NCI-H146 treated with DMSO at 0.1 percent for 48 hours (cell line): Measurements from ENCODE around the gene LAMB4.
A peak's percentile ranks its signal among the peaks of the same experiment; 100 is the strongest.
"Not testable (repeated sequence)": the region's sequence is repeated elsewhere in the genome, so short reads cannot be mapped to it uniquely, and the experiment has no call there.

Source experiments
- DNase-seq: peaks from one replicate; lab custom pipeline; 2025; ENCODE audit not compliant: unreplicated experiment; lab: John Stamatoyannopoulos, UW

The LAMB4 gene

DNA sequence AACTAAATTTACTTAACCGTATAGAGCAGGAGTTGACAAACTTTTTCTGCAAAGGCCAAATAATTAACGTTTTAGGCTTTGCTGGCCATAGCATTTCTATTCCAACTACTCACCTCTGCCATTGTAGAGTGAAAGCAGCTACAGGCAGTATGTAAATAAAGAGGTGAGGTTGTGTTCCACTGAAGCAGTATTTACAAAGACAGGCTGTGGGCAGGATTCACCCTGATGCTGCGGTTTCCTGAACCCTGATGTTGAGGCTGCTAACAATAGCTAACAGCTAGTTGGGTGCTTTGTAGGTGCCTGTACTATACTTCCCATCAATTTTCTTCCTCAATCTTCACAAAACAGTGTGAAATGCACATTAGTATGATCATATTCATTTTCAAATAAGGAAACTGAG is 80.2 kb downstream of the LAMB4 start:
- no peak for DNase-seq

DNA sequence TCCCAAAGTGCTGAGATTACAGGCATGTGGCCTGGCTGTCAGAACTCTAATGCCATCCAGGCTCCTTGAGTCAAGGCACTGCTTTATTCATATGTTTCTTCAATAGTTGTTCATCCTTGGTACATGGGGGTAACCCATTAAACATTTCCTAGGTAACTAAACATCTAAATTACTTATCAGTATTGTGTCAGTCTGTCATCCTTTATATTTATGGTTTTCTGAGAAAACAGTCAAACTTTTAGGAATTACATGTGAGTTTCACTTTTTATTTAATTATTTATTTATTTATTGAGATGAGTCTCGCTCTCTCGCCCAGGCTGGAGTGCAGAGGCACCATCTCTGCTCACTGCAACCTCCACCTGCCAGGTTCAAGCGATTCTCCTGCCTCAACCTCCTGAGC is 81.7 kb downstream of the LAMB4 start:
- DNase-seq = no peak

DNA sequence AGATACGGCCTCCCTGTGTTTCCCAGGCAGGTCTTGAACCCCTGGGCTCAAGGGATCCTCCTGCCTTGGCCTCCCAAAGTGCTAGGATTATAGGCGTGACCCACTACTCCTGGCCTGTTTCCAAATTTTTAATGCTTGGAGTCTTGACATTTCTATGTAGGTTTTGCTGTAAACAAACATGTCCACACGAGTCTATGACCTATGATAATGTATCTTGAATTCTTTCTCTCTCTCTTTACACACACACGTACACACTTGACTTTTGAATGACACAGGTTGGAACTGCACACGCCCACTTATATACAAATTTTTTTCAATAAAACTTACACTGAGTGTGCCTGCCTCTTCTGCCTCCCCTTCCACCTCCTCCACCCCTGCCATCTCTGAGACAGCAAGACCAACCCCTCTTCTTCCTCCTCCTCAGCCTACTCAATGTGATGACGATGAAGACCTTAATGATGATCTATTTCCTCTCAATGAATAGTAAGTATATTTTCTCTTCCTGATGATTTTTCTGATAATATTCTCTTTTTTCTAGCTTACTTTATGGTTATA is 83.1 kb downstream of the LAMB4 start:
- DNase-seq = no peak

DNA sequence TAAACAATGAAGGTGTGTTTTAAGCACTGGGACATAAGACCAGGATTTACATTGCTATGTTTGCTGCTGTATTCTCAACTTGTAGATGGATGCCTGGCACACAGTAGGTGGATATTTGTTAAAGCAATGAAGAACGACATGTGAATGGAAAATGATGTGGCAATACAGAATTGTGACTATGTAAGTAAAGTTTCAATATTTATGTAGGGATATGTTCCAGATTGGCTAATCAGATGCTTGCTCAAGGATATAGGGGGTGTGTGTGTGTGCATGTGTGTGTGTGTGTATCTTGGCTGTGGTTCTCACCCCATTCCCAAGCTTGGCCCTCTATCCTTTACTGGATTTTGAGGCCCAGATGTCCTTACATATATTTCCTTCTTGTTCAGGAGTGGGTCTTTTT is 84.5 kb downstream of the LAMB4 start:
- no peak for DNase-seq

DNA sequence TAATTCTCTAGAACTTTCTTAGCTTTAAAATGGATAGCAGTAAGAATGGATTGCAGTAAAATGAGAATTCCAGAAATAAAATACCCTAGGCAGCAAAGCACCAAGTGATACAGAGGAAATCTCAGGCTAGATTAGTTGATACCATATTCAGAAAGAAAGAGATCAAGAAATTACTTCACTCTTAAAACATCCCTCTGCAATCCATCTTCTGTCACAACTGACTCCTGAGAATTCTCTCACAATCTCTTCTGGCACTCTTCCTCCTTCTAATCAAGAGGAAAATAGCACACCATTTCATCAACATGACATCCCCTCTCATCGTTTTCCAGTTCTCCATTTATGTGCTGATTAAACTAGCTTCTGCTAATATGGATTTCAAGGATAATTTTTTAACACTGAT is 85.0 kb downstream of the LAMB4 start:
- no peak for DNase-seq

DNA sequence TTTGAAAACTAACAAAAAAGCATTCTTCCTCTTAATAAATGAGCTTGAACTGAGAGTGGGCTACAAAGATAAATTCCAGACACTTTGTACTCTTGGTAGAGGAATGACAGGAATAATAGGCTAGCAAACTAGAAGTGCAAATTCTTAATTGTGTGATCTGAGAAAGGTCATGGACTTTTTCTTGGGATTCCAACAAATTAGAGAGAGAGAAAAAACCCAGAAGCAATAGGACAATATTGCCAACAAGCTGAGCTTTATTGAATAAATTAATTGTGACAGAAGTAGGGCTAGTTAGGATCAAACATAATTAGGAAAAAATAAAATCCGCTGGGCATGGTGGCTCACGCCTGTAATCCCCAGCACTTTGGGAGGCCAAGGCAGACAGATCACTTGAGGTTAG is 85.8 kb downstream of the LAMB4 start:
- no peak for DNase-seq

DNA sequence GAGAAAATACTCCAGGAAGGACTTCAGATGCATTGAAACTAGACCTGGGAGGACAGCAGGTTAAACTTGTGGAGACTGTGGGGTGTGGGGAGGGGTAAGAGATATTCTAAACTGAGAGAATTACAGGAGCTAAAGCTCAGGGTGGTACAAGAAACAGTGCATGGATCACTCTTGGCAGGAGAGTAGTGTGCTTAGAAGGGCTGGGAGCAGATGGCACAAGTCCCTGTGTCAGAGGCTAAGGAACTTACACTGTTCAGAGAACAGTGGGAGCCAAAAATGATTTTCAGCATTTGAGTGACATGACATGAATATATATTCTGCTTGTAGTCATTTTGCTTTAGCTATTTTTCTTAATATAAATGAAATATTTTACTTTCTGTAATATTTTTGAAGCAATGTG is 91.2 kb downstream of the LAMB4 start:
- DNase-seq = no peak

DNA sequence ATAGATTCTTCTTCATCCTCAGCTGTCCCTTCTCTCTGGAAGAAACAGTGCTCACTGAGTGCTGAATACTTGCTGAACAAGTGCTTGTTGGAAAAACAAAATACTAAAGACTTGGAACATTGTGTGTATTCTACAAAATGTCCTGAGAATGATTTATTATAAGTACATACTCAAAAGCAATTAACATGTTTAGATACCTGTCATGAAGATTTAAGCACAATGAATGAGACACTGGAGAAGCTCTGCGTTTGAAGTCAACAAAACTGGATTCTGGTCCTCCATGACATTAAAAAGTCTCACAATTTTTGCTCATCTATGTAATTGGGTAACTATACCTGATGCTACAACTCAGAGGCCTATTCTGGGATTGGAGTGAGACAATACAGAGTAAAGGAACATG is 92.4 kb downstream of the LAMB4 start:
- no peak for DNase-seq

DNA sequence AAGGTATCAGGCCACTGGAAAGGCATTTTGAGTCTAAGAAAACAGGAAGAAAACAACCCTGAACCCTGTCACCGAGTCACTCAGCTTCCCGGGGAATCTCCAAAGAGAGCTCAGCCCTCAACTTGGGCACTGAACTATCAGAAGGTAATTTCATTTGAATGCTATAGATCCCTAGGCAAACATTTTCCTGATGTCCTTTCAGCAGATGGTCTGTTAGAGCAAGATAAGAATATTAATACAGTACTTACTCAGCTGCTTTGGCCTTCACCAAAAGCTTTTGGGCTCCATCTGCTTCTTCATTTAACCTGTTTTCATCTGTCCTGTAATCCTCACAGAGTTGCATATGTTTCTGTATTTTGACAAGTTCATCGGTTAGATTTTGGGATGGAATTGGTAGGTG is 93.0 kb downstream of the LAMB4 start:
- DNase-seq = peak; percentile 22

DNA sequence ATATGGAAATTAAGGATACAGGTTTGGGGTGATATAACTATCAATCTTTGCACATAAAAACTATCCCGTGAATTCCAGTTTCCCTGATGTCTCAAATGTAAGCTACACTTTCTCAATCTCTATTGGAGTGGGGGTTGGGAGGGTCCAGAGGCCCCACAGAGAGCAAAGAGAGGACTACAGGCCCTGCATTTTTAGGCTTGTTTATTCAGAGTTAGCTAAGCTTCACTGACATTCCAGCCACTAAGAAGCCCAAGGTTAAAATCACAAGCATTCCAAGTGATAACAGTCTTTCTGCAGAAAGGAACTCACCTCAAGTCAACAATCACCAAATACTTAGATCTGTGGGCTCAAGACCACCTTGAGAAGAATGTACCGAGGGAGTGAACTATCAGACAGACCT is 95.6 kb downstream of the LAMB4 start:
- no peak for DNase-seq

DNA sequence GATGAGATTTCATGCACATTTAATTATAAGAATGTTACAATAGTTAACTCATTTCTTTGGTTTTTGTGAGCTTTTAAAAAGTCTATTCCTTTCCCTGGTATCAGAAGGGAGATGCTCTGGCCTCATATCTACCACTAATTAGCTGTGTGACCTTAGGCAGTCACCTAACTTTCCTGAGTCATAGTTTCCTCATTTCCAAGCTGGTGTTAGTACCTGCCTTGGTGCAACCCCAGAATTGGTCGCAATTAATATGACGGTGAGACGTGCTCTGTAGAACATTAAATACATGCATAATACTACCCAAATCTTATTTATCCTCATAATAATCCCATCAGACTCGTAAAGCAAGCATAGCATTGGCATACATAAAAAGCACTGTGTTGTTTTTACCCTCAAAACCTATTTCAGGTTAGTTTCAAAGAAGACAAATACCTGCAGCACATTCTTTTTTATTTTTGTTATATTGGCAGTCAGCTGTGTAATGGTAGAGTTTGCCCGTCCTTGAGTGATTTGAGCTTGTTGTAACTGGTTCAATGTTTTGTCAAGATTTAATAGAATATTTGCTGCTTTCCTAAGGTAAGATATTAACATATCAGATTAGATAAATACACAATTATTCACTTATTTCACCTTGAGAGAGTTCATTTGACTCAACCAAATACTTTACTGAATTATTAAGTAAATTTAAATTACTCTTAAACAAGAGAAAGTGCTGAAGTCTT is 96.2 kb downstream of the LAMB4 start:
- no peak for DNase-seq

DNA sequence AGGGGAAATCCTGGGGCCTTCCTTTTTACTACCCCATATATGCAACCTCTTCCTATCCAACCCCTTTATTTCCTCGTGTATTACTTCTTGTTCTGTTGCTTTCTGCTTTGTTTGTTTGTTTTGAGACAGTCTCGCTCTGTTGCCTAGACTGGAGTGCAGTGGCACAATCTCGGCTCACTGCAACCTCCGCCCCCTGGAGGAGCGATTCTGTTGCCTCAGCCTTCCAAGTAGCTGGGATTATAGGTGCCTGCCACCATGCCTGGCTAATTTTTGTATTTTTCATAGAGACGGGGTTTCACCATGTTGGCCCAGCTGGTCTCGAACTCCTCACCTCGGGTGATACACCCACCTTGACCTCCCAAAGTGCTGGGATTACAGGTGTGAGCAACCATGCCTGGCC is 96.9 kb downstream of the LAMB4 start:
- DNase-seq = not testable (repeated sequence)

DNA sequence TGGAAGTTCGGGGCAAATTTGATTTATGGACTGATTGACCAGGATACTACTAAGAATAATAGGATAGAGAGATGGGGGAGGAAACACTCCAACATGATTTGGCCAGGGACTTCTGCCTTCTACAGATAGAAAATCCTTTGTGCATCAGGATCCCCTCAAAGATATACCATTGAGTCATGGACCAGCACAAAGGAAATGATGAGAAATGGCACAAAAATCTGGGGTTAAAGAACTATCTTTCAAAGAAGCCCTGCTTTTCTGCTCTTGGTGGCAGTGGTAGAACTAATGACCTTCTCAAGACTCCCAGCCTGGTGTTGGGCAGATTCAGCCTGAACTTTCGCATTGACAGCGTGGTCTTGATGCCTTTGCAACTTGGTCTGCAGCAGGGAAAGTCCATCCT is 99.6 kb downstream of the LAMB4 start:
- no peak for DNase-seq

DNA sequence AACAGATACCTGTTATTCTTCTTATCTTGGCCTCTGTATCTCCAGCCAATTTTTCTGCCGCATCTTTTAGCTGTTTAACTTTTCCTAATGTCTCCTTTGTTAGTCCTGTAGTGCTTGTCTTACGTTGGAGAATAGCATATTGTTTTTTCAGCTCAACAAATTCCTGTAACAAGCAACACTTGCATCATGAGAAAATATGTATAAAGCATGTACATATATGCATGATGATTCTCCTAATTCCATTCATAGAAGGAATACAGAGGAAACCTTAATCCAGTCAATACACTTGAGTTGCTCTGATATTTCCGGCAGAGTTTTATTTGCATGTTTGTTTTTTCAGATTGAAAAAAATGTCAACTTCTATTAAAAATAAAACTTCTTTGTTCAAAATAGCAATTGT is 101.1 kb downstream of the LAMB4 start:
- no peak for DNase-seq

DNA sequence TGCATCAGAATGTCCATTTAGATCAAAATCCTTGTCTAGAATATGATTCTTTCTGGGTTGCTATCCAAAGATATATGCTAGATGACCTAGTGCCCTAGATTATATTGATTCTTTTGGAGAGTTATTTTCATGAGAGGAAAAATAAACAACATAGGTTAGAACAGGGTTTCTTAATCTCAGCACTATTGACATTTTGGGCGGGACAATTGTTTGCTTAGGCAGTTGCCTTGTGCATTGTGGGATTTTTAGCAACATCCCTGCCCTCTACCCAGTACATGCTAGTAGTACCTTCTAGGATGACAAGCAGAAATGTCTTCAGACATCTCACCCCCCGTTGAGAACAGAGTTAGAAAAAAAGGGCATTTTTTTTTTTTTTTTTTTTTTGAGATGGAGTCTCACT is 102.0 kb downstream of the LAMB4 start:
- no peak for DNase-seq

DNA sequence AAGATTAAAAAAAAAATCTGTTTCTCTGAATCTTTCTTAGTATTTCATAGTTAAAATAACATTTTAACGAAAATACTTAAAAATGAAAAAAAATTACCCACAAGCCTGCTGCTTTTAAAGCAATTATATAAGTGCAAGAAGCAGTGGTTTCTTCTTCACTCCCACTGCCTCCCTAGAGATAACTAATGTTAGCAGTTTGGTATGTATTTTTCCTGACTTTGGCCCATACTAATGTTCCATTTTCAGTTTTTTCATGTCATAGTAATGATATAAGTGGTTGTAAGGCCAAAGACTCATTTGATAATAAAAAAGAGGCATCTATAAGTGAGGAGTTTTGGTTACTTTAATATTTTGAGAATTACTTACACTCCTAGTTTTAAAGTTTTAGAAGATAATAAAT is 102.9 kb downstream of the LAMB4 start:
- no peak for DNase-seq

DNA sequence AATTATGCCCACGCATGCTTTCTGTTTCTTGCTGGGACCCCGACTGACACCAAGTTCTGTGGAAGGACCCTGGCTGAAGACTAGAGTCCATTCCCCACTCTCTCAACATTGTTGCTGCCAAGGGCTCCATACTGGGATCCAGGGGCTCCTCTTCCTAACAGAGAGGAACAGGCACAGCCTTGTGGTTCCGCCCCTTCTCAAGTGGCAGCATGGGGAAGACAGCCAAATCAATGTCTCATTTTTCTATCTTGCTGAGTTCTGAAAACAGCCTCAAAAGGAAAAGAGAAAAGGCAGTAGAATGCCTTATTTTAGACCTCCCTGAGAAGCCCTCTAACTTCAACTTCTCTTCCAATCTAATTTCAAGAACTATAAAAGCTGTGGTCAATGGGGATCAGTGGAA is 103.5 kb downstream of the LAMB4 start:
- no peak for DNase-seq

DNA sequence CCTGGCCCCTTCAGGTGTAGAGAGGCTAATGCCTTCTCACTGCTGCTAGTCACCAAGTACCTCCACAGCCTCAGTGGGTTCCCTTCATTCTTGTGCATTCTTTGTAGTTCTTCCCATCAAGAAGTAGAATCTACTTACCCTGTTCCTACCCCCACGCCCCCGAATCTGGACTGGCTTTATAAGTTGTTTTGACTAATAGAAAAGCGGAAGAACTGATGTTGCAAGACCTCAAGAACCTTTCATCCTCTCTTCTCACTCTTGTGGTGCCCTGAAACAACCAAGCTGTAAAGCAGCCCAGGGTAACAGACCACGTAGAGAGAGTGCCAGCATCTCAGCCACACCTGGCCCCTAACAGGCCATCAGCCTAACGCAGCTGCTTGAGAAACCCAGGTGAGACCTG is 104.0 kb downstream of the LAMB4 start:
- no peak for DNase-seq

DNA sequence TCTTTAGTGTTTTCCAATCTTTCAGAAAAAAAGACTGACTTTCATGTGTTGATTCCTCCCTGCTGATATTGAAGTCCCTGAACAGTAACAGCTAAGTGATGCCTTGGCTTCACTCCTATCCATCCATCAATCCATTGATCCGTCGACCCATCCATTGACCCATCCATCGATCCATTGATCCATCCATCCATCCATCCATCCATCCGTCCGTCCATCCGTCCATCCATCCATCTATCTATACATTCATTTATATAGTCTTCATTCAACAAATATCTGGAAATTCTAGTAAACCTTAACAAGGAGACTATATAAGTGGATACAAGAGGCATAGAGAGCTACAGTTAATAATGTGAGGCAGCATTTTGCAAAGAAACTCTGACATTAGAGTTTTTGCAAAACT is 105.6 kb downstream of the LAMB4 start:
- DNase-seq = no peak

DNA sequence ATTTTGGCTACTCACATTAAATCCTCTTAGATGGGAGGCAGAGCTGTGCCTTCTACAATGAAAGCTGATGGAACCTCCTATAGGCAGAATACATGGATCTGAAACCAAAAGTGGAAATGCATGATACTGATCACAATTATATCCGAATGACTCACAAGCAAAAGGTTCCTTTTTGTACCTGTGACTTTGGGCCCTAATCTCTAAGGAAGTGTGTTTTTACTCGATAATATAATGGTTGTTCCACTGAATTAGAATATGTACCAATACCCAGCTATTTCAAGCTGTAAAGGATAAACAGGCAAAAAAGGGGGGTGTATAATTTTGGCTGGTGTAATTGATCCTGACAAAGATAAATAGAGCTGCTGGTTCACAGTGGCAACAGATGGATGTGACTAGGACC is 109.6 kb downstream of the LAMB4 start:
- DNase-seq = no peak

DNA sequence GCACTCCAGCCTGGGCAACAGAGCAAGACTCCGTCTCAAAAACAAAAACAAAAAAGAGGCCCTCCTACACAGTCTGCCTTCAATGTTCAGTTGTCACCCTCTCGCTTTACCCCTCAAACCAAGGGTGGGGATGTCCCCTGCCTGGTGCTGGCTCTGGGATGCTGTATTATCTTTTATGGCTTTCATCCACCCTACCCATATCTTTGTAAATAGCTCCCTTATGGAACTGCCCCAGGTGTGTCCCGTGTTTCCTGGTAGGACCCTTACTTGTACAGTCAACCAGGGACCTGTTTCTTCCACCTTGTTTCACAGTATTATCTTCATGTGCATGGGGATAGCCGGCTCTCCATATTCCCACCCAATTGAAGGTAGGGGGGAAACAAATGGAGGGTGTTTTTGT is 111.5 kb downstream of the LAMB4 start:
- no peak for DNase-seq

DNA sequence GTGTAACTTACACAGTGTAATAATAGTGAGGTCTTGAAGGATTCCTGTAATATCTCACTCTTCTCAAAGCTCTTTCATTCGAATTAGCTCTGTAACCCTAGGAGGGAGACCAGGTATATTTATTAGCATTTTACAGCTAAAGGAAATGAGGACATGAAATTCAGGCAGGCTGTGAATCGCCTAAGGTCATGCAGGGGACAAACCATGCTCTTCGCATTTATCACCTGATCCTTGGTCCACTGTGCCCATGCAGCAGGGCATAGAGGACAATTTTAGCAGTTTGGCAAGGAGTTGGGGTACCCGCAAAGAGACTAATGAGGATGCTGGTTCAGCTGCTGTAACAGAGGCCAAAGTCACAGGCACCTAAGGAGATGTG is 112.4 kb downstream of the LAMB4 start:
- DNase-seq = no peak
